NCI-H2029 (cell line): ENCODE results near the gene RAB32.

Source experiments
- DNase-seq: peaks from one replicate; lab custom pipeline; 2025; lab: John Stamatoyannopoulos, UW

RAB32 gene

DNA sequence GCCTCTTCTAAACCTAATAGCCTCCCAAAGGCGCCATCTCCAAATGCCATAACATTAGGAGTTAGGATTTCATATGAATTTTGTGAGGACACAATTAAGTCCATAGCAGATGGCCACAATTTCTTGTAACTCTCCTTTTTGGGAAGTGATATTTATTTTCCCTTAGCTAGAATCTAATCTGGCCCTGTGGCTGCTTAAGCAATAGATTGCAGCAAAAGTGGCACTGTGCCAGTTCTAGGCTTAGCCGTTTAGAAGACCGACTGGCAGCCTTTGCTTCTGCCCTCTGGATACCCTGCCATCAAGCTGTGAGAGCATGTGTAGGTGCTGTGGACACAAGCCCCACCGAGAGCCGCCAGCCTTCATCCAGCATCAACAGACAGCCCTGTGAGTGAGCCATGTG lies 39.2 kb downstream of the RAB32 start:
- DNase-seq, result no peak

DNA sequence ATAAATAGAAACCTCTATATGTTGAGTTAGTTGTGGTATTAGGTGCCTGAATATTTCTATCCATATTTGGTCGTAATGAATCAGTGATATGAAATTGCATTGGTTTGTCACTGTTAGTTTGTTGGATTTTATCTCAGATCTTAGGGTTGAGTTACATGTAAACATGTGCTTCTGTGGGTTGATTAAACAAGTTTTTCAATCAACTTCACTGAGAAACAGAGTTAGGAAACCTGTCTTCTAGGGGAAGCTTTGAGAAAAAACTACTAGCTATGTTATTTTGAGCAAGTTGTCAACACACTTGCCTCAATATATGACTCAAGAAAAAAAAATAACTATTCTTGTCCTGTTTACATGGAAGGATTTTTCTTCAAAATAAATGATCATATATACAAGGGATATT lies 40.3 kb downstream of the RAB32 start:
- DNase-seq, result no peak

DNA sequence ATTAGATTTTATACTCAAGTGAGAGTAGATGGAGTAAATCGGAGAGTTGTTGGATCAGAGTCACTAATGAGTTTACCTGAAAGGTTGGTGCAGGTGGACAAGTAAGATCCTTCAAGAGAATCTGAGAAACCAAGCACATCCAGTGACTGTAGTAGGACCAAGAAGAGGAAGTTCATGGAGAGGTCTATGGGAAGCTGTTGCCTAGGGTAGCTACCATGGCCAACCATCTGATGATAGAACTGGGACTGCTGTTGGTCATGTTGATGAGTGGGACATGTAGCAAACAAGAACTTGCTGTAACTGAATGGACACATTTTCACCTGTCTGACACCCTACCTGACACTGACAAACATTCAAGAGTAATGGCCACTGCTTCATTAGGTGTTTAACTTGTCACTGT lies 43.8 kb downstream of the RAB32 start:
- no peak for DNase-seq

DNA sequence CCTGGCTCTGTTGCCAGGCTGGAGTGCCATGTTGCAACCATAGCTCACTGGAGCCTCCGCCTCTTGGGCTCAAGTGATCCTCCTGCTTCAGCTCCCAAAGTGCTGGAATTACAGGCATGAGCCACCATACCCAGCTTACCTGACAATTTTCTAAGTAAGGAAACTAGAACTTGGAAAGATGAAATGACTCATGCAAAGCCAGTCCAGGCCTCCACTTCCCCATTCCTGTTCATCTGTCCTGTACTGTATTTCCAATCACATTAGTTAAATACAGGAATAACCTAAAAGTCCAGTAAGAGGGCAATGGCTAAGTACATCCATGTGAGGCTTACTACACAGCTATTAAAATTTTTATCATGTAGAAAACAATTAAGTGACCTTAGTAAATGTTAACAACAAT lies 46.9 kb downstream of the RAB32 start:
- no peak for DNase-seq

DNA sequence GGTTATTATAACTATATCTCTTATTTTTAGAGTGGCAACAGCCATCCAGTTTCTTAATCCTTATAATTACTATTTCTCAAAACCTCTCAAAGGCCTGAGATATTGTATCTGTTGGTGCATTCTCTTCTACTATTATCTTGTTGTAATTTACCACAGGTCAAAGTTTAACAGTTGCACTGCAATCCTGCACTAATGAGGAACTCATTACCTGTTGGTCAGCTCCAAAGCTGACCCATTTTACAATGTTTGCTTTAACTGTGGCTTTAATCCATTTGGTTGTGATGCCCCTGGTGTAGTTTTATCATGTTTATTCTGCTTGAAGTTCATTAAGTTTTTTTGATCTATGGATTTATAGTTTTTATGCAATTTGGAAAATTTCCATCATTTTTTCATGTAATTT lies 48.8 kb downstream of the RAB32 start:
- DNase-seq, result no peak

DNA sequence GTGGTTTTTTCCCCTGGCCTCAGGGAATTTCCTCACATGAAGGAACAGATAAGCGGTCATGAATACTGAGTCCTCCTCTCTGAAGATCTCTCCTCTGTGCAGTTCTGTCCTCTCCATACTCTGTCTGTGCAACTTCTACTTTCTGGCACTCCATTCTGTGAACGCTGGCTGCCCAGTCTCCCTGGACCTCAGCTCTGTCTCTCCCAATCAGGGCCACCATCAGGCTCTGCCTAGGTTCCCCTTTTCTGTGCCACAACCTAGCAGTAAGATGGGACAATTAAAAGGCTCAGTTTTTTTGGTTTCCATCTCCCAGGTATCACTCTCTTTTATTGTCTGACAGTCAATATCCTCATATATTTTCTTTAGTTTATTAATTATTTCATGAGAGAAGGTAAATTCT lies 50.4 kb downstream of the RAB32 start:
- DNase-seq, result no peak

DNA sequence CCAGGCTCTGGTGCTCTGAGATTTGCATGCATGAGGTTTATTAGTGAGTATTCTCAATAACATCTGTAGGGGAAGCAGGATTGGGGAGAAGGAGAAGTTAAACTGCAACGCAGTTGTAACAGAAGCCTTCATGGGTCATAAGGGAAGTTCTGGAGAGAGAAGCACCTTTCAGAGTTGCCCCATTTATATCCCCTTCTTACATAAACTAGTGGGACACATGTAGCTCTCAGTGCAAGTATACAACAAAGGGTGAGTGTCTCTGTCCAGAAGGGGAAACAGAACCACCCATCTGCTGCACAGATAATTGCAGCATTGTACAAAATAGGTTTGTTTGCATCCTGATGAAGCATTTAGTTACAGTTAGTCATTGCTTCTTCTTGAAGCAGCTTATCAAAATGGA lies 50.9 kb downstream of the RAB32 start:
- DNase-seq, result no peak

DNA sequence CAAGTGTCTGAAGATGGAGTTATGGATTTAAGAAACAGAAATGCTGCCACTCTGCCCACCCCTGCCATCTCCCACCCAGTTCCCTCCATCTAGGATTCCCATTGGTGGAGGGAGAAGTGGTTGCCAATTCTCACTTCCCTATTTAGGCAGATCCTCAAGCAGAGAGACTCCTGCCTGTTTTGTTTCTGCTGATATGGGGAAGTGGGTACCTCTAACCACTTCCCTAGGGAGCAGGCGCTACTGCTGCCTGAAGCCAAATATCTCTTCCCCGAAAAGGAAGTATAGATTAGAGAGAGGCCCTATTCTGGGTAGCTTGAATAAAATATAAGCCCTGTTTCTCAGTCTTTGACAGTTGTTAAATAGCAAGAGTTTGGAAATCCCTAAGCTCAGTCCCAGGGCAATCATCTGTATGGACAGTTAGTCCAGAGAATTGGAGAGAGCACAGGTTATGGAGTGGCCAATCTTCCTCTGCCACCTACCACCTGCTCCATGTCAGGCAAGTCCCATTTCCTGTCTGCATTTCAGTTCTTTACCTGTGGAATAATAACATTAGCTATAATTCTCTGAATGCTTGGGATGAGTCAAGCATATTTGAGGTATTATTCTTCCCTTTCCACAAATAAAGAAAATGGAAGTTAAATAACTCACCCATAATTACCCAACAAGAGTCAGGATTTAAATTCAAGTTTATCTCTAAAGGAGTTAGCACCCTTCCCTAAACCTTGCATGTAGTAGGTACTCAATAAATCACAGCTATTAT lies 52.5 kb downstream of the RAB32 start:
- no peak for DNase-seq

DNA sequence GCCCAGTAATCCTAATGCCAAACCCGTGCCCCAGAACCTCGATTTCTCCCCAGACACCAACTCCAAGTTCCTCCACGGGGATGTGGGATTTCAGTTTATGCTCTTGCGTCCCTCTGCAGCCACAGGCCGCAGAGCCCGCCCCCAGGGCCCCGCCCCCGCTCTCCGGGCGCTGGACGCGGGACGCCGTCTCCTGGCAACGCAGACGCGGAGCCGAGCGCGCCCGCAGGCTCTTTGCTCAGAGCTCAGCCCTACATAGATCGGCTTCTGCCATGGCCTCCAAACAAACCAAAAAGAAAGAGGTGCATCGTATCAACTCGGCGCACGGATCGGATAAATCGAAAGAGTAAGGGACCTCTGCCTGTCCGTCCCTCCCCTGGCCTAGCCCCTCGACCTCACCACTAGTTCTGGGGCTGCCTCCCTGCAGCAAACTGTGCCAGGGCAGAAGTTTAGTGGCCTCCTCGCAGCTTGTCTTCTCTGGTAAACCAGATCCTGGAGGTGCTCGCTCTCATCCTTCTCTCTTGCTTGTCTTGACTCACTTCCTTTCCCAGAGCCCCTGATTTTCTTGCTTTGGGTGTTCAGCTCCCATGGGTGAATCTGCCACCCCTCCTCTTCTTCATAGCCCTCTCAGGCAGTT lies 55.3 kb downstream of the RAB32 start, which contains the start of gene ADGB:
Gene ADGB, plus strand, starts transcription at position 201 of the 634 bp plus-strand sequence. Its CDS starts 69 bp downstream, at position 270.
- DNase-seq, result no peak

DNA sequence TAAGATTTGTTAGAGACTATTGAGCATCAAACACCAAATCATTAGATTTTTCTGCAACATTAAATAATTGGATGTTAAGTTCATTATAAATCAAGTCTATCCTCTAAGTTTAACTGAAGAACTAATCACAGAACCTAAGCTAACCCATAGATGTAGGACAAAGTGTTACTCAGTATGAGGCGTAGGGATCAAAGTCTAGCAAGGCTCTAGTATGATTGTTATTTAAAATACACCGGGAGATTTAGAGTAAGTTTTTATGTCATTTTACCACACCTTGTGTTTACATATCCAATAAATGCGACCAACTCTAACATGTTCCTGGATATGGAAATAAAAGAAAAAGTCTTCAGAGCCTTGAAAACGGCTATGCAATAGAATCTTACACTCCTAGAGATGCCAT lies 57.7 kb downstream of the RAB32 start:
- DNase-seq, result no peak

DNA sequence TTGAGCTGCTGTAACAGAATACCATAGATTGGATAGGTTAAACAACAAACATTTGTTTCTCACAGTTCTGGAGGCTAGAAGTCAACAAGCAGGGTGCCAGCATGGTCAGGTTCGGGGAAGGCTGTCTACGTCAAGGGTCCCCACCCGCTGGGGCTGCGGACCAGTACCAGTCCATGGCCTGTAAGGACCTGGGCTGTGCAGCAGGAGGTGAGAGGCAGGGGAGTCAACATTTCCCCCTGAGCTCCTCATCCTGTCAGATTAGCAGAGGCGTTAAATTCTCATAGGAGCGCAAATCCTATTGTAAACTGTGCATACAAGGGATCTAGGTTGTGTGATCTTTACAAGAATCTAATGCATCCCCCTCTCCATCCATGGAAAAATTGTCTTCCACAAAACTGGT lies 58.9 kb downstream of the RAB32 start:
- DNase-seq, result no peak
